Fibroblast of lung (primary cell): ENCODE measurements around the gene PTGES2. TPM values are rescaled to one million over a fixed set of nuclear protein-coding genes. Genes with fewer than 3 reads are reported as not detected.
A peak's percentile ranks its signal among the peaks of the same experiment; 100 is the strongest.

Source experiments
- DNase-seq, 2 donors: peaks; one replicate each; pipeline versions ENCODE4 v3.0.0 to v3.0.0-alpha.2; 2010; ENCODE audit warnings: low read depth in 2 of 2
- H2AFZ ChIP-seq: 2 replicates; pipeline ENCODE4 v1.5.1; 2012; ENCODE audit warnings: low read length, control low read depth, inconsistent platforms
- H3K27ac ChIP-seq: 2 replicates; pipeline ENCODE4 v1.5.1; 2011; ENCODE audit warnings: low read length, control low read depth; ENCODE audit not compliant: insufficient read depth
- H3K27me3 ChIP-seq: 2 replicates; pipeline ENCODE4 v1.5.1; 2011; ENCODE audit warnings: mild to moderate bottlenecking, low read length; ENCODE audit not compliant: control insufficient read depth, insufficient read depth
- H3K36me3 ChIP-seq: 2 replicates; pipeline ENCODE4 v1.5.1; 2011; ENCODE audit warnings: low read length; ENCODE audit not compliant: control insufficient read depth, insufficient read depth
- H3K4me1 ChIP-seq: 2 replicates; pipeline ENCODE4 v1.5.1; 2011; ENCODE audit warnings: low read length; ENCODE audit not compliant: control insufficient read depth, insufficient read depth; ENCODE audit errors: extremely low read depth
- H3K4me2 ChIP-seq: 2 replicates; pipeline ENCODE4 v1.5.1; 2011; ENCODE audit warnings: low read length, control low read depth; ENCODE audit not compliant: insufficient read depth; ENCODE audit errors: extremely low read depth
- H3K4me3 ChIP-seq, 4 experiments: fragments of 200-600 bp in 1 of 4; sonication (generic) in 1 of 4; replicated peaks in 1 of 4; 2 replicates each; pipeline ENCODE4 v1.5.1; 2011 to 2016; ENCODE audit warnings: low read length in 4 of 4, low read depth in 3 of 4, mild to moderate bottlenecking in 3 of 4, control low read depth in 2 of 4, inconsistent platforms in 1 of 4, mixed read lengths in 1 of 4; ENCODE audit not compliant: insufficient read depth in 1 of 4; ENCODE audit errors: control extremely low read depth in 1 of 4
- H3K79me2 ChIP-seq: 2 replicates; pipeline ENCODE4 v1.5.1; 2012; ENCODE audit warnings: mild to moderate bottlenecking, low read length, inconsistent platforms; ENCODE audit not compliant: control insufficient read depth, insufficient read depth
- H3K9ac ChIP-seq: 2 replicates; pipeline ENCODE4 v1.5.1; 2011; ENCODE audit warnings: mild to moderate bottlenecking, low read length, control low read depth; ENCODE audit not compliant: insufficient read depth
- H3K9me3 ChIP-seq: 2 replicates; pipeline ENCODE4 v1.5.1; 2012; ENCODE audit warnings: low read depth, low read length; ENCODE audit not compliant: control insufficient read depth, insufficient read depth
- H4K20me1 ChIP-seq: 2 replicates; pipeline ENCODE4 v1.5.1; 2011; ENCODE audit warnings: low read length; ENCODE audit not compliant: control insufficient read depth, insufficient read depth; ENCODE audit errors: extremely low read depth
- CTCF ChIP-seq, 2 donors: IDR thresholded peaks in 1 of 2; conservative IDR thresholded peaks in 1 of 2; 1 replicate in 1 of 2; 2 replicates in 1 of 2; pipeline ENCODE4 v1.5.1; 2011 to 2012; ENCODE audit warnings: low read length in 2 of 2, control low read depth in 1 of 2, inconsistent platforms in 1 of 2, low read depth in 1 of 2, mild to moderate bottlenecking in 1 of 2
- EZH2 ChIP-seq: IDR thresholded peaks from 2 replicates; pipeline ENCODE4 v1.5.1; 2012; ENCODE audit warnings: low read length, control low read depth, mild to moderate bottlenecking; ENCODE audit errors: missing control alignments
- polyA plus RNA-seq, 2 donors: library from polyadenylated mRNA; depleted of rRNA in 1 of 2; stranded (reverse) in 1 of 2; unstranded in 1 of 2; fragments of >200 nt; gene quantifications; 2 replicates each; pipeline ENCODE4 v1.2.1, GENCODE V29; 2011 to 2012; ENCODE audit warnings: missing spikeins in 1 of 2
- total RNA-seq: library from RNA; depleted of rRNA; stranded (reverse); fragments of >200 nt; gene quantifications from 2 replicates; pipeline ENCODE4 v1.2.1, GENCODE V29; 2014

The PTGES2 gene
- total and polyA plus RNA-seq, 2 donors (not counting 1 experiment from before 2014, with no cell fraction given) = 44.8 to 57.6 TPM

GRCh38 chr9:128091571-128091970 is 36.0 kb downstream of the PTGES2 start:
- H4K20me1 ChIP-seq = no peaks in the 10 kb centered on the region
- TF ChIP-seq CTCF (conservative IDR thresholded peaks at IDR 0.05 in 1 of 2, IDR thresholded peaks at IDR 0.05 in 1 of 2; ENCODE audit: low read depth in 1 of 2, low read length in 2 of 2) (no peak), EZH2 (no peak)
- peak overlapping the region; percentile 38 for H3K9ac ChIP-seq
- H3K27ac ChIP-seq = peak overlapping the region; percentile 96
- peaks cover 34% of the 10 kb centered on the region for H3K4me1 ChIP-seq
- no peaks in the 10 kb centered on the region for H3K9me3 ChIP-seq
- no peak overlapping the region for H2AFZ ChIP-seq
- DNase-seq = no peak
- no peaks in the 10 kb centered on the region for H3K36me3 ChIP-seq
- peaks cover 60% of the 10 kb centered on the region for H3K79me2 ChIP-seq
- no peaks in the 10 kb centered on the region for H3K27me3 ChIP-seq
- H3K4me3 ChIP-seq = peak overlapping the region; percentile 26 to 64 (median 42)
- peak overlapping the region; percentile 94 for H3K4me2 ChIP-seq

- H3K9me3 ChIP-seq = no peaks in the 10 kb centered on the region
- peak overlapping the region; percentile 26 to 64 (median 42) for H3K4me3 ChIP-seq
- H2AFZ ChIP-seq = no peak overlapping the region
- peak; percentile 92 to 95 for DNase-seq
- H3K36me3 ChIP-seq = no peaks in the 10 kb centered on the region
- peak overlapping the region; percentile 96 for H3K27ac ChIP-seq
- no peaks in the 10 kb centered on the region for H4K20me1 ChIP-seq
- TF ChIP-seq EZH2 (no peak), CTCF (conservative IDR thresholded peaks at IDR 0.05 in 1 of 2, IDR thresholded peaks at IDR 0.05 in 1 of 2; ENCODE audit: low read depth in 1 of 2, low read length in 2 of 2) (no peak)
- H3K27me3 ChIP-seq = no peaks in the 10 kb centered on the region
- H3K4me1 ChIP-seq = peaks cover 34% of the 10 kb centered on the region
- no peak overlapping the region for H3K9ac ChIP-seq
- peaks cover 57% of the 10 kb centered on the region for H3K79me2 ChIP-seq
- H3K4me2 ChIP-seq = peak overlapping the region; percentile 94
These were observed 36.4 kb downstream of the PTGES2 start for GRCh38 chr9:128091144-128091543.

GRCh38 chr9:128089299-128089698 is 38.2 kb downstream of the PTGES2 start:
- Histone ChIP-seq H3K27ac (no peak overlapping the region), H3K27me3 (no peaks in the 10 kb centered on the region), H3K4me2 (no peak overlapping the region), H3K4me1 (peaks cover 24% of the 10 kb centered on the region), H3K79me2 (peaks cover 57% of the 10 kb centered on the region), H3K9me3 (no peaks in the 10 kb centered on the region), H3K9ac (no peak overlapping the region), H3K4me3 (no peak overlapping the region), H2AFZ (no peak overlapping the region), H4K20me1 (no peaks in the 10 kb centered on the region), H3K36me3 (no peaks in the 10 kb centered on the region)
- TF ChIP-seq CTCF (conservative IDR thresholded peaks at IDR 0.05 in 1 of 2, IDR thresholded peaks at IDR 0.05 in 1 of 2; ENCODE audit: low read depth in 1 of 2, low read length in 2 of 2) (no peak), EZH2 (no peak)
- no peak for DNase-seq
